K562 (cell line): Measurements from ENCODE around the gene TDRD3. TPM values are rescaled to one million over a fixed set of nuclear protein-coding genes. Genes with fewer than 3 reads are reported as not detected.

Experiments
- ATAC-seq: fragments of 200-7000 bp; cut with Tn5 transposase; 3 replicates; pipeline ENCODE4 v1.9.1; 2020; ENCODE audit warnings: moderate library complexity
- BruUV-seq: library from RNA; stranded (reverse); fragments of 400-500 nt; replicated peaks from 2 replicates; lab custom pipeline; 2021; lab: Mats Ljungman, UMichigan
- CTCF ChIA-PET: fragments of 300-600 bp; formaldehyde crosslinking; extraction: SDS; loops from one replicate; lab custom pipeline; 2021; ENCODE audit warnings: low intra/inter-chr PET ratio; lab: Yijun Ruan, JAX
- POLR2A ChIA-PET: fragments of 300-600, 350-650 bp; sonication (Branson Sonifier 250); formaldehyde crosslinking; extraction: SDS; loops from one replicate; lab custom pipeline; 2021; ENCODE audit warnings: antibody characterized with exemption, inconsistent platforms; lab: Yijun Ruan, JAX
- DNase-seq, 4 experiments: peaks; one replicate each; pipeline versions ENCODE4 v3.0.0 to v3.0.0-alpha.2; 2011 to 2018; ENCODE audit warnings: low spot score in 3 of 4, mixed read lengths in 3 of 4; ENCODE audit errors: extremely low read depth in 1 of 4
- FAIRE-seq: peaks from 2 replicates; lab custom pipeline; 2011; peaks lifted over from hg19 to GRCh38; lab: Jason Lieb, UNC
- H2AFZ ChIP-seq: 2 replicates; pipeline ENCODE4 v1.6.0; 2011; ENCODE audit warnings: low read depth, low read length, control low read depth, inconsistent platforms
- H3K27ac ChIP-seq: fragments of 200-600 bp; 3 replicates; pipeline ENCODE4 v1.8.0; 2011; ENCODE audit warnings: low read depth, mild to moderate bottlenecking, control low read depth, inconsistent platforms, low read length, moderate library complexity, mixed read lengths; ENCODE audit errors: extremely low read depth
- H3K27me3 ChIP-seq, 2 experiments: fragments of 300-600 bp in 1 of 2; 2 replicates in 1 of 2; 3 replicates in 1 of 2; pipeline versions ENCODE4 v1.6.0 to v1.8.0; 2011; ENCODE audit warnings: inconsistent platforms in 2 of 2, low read length in 2 of 2, mild to moderate bottlenecking in 1 of 2, mixed read lengths in 1 of 2, moderate library complexity in 1 of 2; ENCODE audit not compliant: control insufficient read depth in 2 of 2, insufficient read depth in 2 of 2
- H3K36me3 ChIP-seq: fragments of 300-600 bp; 3 replicates; pipeline ENCODE4 v1.8.0; 2011; ENCODE audit warnings: mild to moderate bottlenecking, low read length, inconsistent platforms; ENCODE audit not compliant: control insufficient read depth, insufficient read depth
- H3K4me1 ChIP-seq, 2 experiments: fragments of 200-600 bp in 1 of 2; replicated peaks in 1 of 2; 2 replicates in 1 of 2; 3 replicates in 1 of 2; pipeline versions ENCODE4 v1.5.1 to v1.8.0; 2011; ENCODE audit warnings: inconsistent platforms in 2 of 2, low read length in 2 of 2, mild to moderate bottlenecking in 1 of 2, mixed read lengths in 1 of 2, moderate library complexity in 1 of 2; ENCODE audit not compliant: control insufficient read depth in 2 of 2, insufficient read depth in 2 of 2
- H3K4me2 ChIP-seq: 2 replicates; pipeline ENCODE4 v1.6.1; 2011; ENCODE audit warnings: low read length, control low read depth, inconsistent platforms, mixed read lengths; ENCODE audit not compliant: insufficient read depth
- H3K4me3 ChIP-seq: fragments of 200-600 bp; sonication (generic), shearing (Covaris generic); 2 replicates; pipeline ENCODE4 v1.5.1; 2016; ENCODE audit warnings: control low read depth, inconsistent platforms
- H3K79me2 ChIP-seq: fragments of 200-600 bp; 3 replicates; pipeline ENCODE4 v1.8.0; 2011; ENCODE audit warnings: low read length, inconsistent platforms; ENCODE audit not compliant: control insufficient read depth, insufficient read depth
- H3K9ac ChIP-seq, 2 experiments: 2 replicates each; pipeline versions ENCODE4 v1.6.0 to v1.6.1; 2011; ENCODE audit warnings: low read depth in 2 of 2, low read length in 2 of 2, control low read depth in 1 of 2, inconsistent platforms in 1 of 2, mild to moderate bottlenecking in 1 of 2, mixed read lengths in 1 of 2; ENCODE audit not compliant: insufficient read depth in 1 of 2
- H3K9me1 ChIP-seq: one replicate; pipeline ENCODE4 v1.6.0; 2011; ENCODE audit warnings: inconsistent platforms, mild to moderate bottlenecking, low read length, moderate library complexity; ENCODE audit not compliant: control insufficient read depth, insufficient read depth
- H3K9me3 ChIP-seq: replicated peaks from 2 replicates; pipeline ENCODE4 v1.5.1; 2011; ENCODE audit warnings: low read depth, low read length, inconsistent platforms; ENCODE audit not compliant: control insufficient read depth, insufficient read depth
- H4K20me1 ChIP-seq: replicated peaks from 2 replicates; pipeline ENCODE4 v1.6.1; 2011; ENCODE audit warnings: low read length, inconsistent platforms, mixed read lengths; ENCODE audit not compliant: control insufficient read depth, insufficient read depth
- ATF7 ChIP-seq: fragments of 450-650 bp; IDR thresholded peaks from 2 replicates; pipeline ENCODE4 v1.7.1; 2014; ENCODE audit warnings: mild to moderate bottlenecking, moderate library complexity
- CEBPB ChIP-seq: fragments of 450-650 bp; IDR thresholded peaks from 2 replicates; pipeline ENCODE4 v1.6.1; 2016; ENCODE audit warnings: missing genetic modification characterization, missing compliant biosample characterization
- CEBPG ChIP-seq, 3 experiments: fragments of 200-800 bp in 1 of 3; sonication (Bioruptor generic) in 1 of 3; sonication (generic) in 1 of 3; formaldehyde crosslinking in 1 of 3; IDR thresholded peaks in 2 of 3; conservative IDR thresholded peaks in 1 of 3; 2 replicates each; pipeline versions ENCODE4 v1.6.1 to v1.8.0; 2016 to 2022; ENCODE audit warnings: missing compliant biosample characterization in 2 of 3, missing genetic modification characterization in 2 of 3, mild to moderate bottlenecking in 1 of 3, missing genetic modification reagents in 1 of 3
- EWSR1 ChIP-seq: fragments of 450-650 bp; IDR thresholded peaks from 2 replicates; pipeline ENCODE4 v1.6.1; 2018; ENCODE audit warnings: borderline replicate concordance, mild to moderate bottlenecking, low read depth, moderate library complexity; ENCODE audit not compliant: partially characterized antibody
- FOXK2 ChIP-seq, 2 experiments: fragments of 450-650 bp; IDR thresholded peaks in 1 of 2; conservative IDR thresholded peaks in 1 of 2; 2 replicates each; pipeline ENCODE4 v1.6.1; 2016; ENCODE audit warnings: low read depth in 2 of 2, mild to moderate bottlenecking in 1 of 2
- MEF2D ChIP-seq: conservative IDR thresholded peaks from 2 replicates; pipeline ENCODE4 v1.6.1; 2016; ENCODE audit warnings: low read depth, missing genetic modification characterization, missing compliant biosample characterization
- NONO ChIP-seq, 2 experiments: fragments of 200-400 bp in 1 of 2; fragments of 450-650 bp in 1 of 2; formaldehyde crosslinking in 1 of 2; IDR thresholded peaks; 2 replicates each; pipeline ENCODE4 v1.6.1; 2017; ENCODE audit warnings: low read depth in 2 of 2, mild to moderate bottlenecking in 2 of 2, moderate library complexity in 2 of 2, low read length in 1 of 2
- ZNF175 ChIP-seq: fragments of 200-800 bp; sonication (Bioruptor generic); IDR thresholded peaks from 2 replicates; pipeline ENCODE4 v1.6.1; 2016; ENCODE audit warnings: low read depth, mild to moderate bottlenecking, missing genetic modification characterization, missing compliant biosample characterization
- WGBS: fragments of 100-300 bp; shearing (Covaris generic); methylation state at CpG from one replicate; pipeline ENCODE4 v1.1.6; 2016; ENCODE audit warnings: low coverage, mixed read lengths; ENCODE audit not compliant: insufficient coverage; ENCODE audit errors: missing lambda C conversion rate; 5-methylcytosine and 5-hydroxymethylcytosine counted together
- in situ Hi-C: fragments of 300-500 bp; cut with MboI; formaldehyde crosslinking; loops from 4 replicates; pipeline ENCODE4 v1.15.0; 2018; ENCODE audit warnings: inconsistent platforms, mixed read lengths
- intact Hi-C: fragments of 100-400 bp; cut with micrococcal nuclease; formaldehyde crosslinking; loops from 2 replicates; pipeline ENCODE4 v1.14.2; 2022
- polyA plus RNA-seq, 8 experiments: library from polyadenylated mRNA; depleted of rRNA in 4 of 8; stranded (reverse) in 5 of 8; unstranded in 3 of 8; fragments of >200 nt; fragmentation: Nextera tagmentation in 2 of 8; fragmentation: Illumina TruSeq in 1 of 8; extraction: Ambion mirVana in 2 of 8; extraction: Trizol in 1 of 8; gene quantifications; 2 replicates each; pipeline versions ENCODE4 v1.2.1 to v1.2.3, GENCODE V29; 2011 to 2014; ENCODE audit warnings: inconsistent platforms in 1 of 8, missing spikeins in 1 of 8
- total RNA-seq, 7 experiments: library from RNA; depleted of rRNA in 6 of 7; stranded (reverse); fragments of >200 nt in 6 of 7; fragmentation: Illumina TruSeq in 2 of 7; extraction: Trizol in 2 of 7; gene quantifications; 2 replicates each; pipeline versions ENCODE4 v1.2.1 to v1.2.3, GENCODE V29; 2011 to 2021; ENCODE audit warnings: low replicate concordance in 1 of 7

Gene TDRD3
- total and polyA plus RNA-seq, 9 of the 15 experiments (the other 6 are each of a cell fraction or from before 2014, with no cell fraction given), result 3.6 to 16.4 (median 9.5) TPM

- Histone ChIP-seq H3K27ac (no peak overlapping the region), H3K79me2 (no peaks in the 10 kb centered on the region), H4K20me1 (no peaks in the 10 kb centered on the region), H2AFZ (no peak overlapping the region), H3K9ac (no peak overlapping the region), H3K36me3 (no peaks in the 10 kb centered on the region), H3K4me1 (no peaks in the 10 kb centered on the region), H3K4me3 (no peak overlapping the region), H3K9me3 (no peaks in the 10 kb centered on the region), H3K9me1 (no peaks in the 10 kb centered on the region), H3K27me3 (no peaks in the 10 kb centered on the region), H3K4me2 (no peak overlapping the region)
- POLR2A ChIA-PET, result no interaction called here
- 0 out of 2 replicates have a peak, but pooled peaks have one; percentile 9 for TF ChIP-seq CEBPG (CRISPR knock-in tag; IDR thresholded peaks at IDR 0.05)
- peak in 1 of 2 experiments; percentile 85; a peak in 2 of 4 replicates for TF ChIP-seq CEBPG (tag; conservative IDR thresholded peaks at IDR 0.05 in 1 of 2, IDR thresholded peaks at IDR 0.05 in 1 of 2)
- TF ChIP-seq ZNF175, result no peak
- TF ChIP-seq FOXK2 (conservative IDR thresholded peaks at IDR 0.05 in 1 of 2, IDR thresholded peaks at IDR 0.05 in 1 of 2; ENCODE audit: low read depth in 2 of 2), result no peak
- no peak for TF ChIP-seq EWSR1
- TF ChIP-seq ATF7, result no peak
- no peak for TF ChIP-seq MEF2D
- TF ChIP-seq CEBPB (tag), result peak; percentile 78
- TF ChIP-seq NONO (IDR thresholded peaks at IDR 0.05; ENCODE audit: low read depth in 2 of 2, low read length in 1 of 2), result no peak
- BruUV-seq, result no TSS peak
- ATAC-seq (no peak), DNase-seq (no peak), FAIRE-seq (no peak)
- CTCF ChIA-PET, result no interaction called here
- intact Hi-C loops (no loop called here), in situ Hi-C loops (no loop called here)
- 0% methylated on average over 3 of the region's 6 CpGs for WGBS
Observed at GRCh38 chr13:60604058-60604457, 207.0 kb downstream of the TDRD3 start.
